ENCODE data around the gene KIAA1217. TPM values are rescaled to one million over a fixed set of nuclear protein-coding genes. Genes with fewer than 3 reads are reported as not detected.

KIAA1217 gene
- polyA plus RNA-seq, 1 of the 3 experiments (the other 2 are of a cell fraction) = 7.2 TPM

DNA sequence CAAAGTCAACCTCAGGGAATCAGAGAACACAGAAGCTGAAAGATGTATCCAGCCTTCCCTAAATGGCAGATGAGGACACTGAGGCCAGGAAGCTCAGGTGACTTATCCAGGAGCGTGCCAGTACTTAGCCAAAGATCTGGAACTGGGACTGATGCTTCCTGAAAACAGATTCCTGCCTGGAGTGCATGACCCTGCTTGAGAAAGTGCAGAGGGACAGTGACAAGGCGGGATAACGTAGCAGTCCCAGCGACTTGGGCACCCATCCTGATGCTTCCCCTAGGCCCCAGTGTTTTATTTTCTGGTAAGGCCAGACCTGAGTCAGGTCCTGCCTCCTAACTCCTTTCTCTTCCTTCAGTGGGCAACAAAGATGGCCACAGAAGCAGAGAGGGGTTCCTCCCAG, 48.6 kb downstream of the KIAA1217 start:
- Histone ChIP-seq H3K27ac (ENCODE audit: low read depth in 2 of 2, low read length in 1 of 2) (peak overlapping the region in 1 of 2 experiments; percentile 92; a peak in 1 of 4 replicates), H3K4me2 (no peak overlapping the region), H3K4me1 (ENCODE audit: control insufficient read depth in 1 of 2, insufficient read depth in 2 of 2, low read depth in 1 of 2, low read length in 1 of 2) (peaks cover 16 to 33% of the 10 kb centered on the region in 2 experiments), H3K9me3 (no peaks in the 10 kb centered on the region), H4K20me1 (ENCODE audit: insufficient read depth) (no peaks in the 10 kb centered on the region), H3K36me3 (replicated peaks in 1 of 2; ENCODE audit: control insufficient read depth in 1 of 2, insufficient read depth in 2 of 2, low read length in 1 of 2) (no peaks in the 10 kb centered on the region), H3K9me2 (no peaks in the 10 kb centered on the region), H3K9ac (no peak overlapping the region), H3K79me2 (ENCODE audit: insufficient read depth) (no peaks in the 10 kb centered on the region), H3K27me3 (ENCODE audit: insufficient read depth) (no peaks in the 10 kb centered on the region), H3K4me3 (ENCODE audit: low read depth in 2 of 2, low read length in 1 of 2) (no peak overlapping the region), H2AFZ (ENCODE audit: low read depth) (no peak overlapping the region), H3F3A (replicated peaks; ENCODE audit: insufficient read depth) (peaks cover 14% of the 10 kb centered on the region)
- POLR2A ChIA-PET = no interaction called here
- WGBS (ENCODE audit: low lambda C conversion rate) = 100% methylated on average over 4 of the region's 4 CpGs
- CTCF ChIA-PET = no interaction called here
- DNase-seq = no peak
- no peak for TF ChIP-seq MXI1 (IDR thresholded peaks at IDR 0.05; ENCODE audit: low read depth, low read length)
- no peak for TF ChIP-seq FOSL2 (IDR thresholded peaks at IDR 0.05; ENCODE audit: borderline replicate concordance, low read depth)
- no peak for TF ChIP-seq CHD2 (IDR thresholded peaks at IDR 0.05; ENCODE audit: low read length, partially characterized antibody)
- TF ChIP-seq ELF1 (IDR thresholded peaks at IDR 0.05) = no peak
- TF ChIP-seq JUND (IDR thresholded peaks at IDR 0.05) = no peak
- TF ChIP-seq MEF2A (IDR thresholded peaks at IDR 0.05; ENCODE audit: borderline replicate concordance, low read depth) = no peak
- TF ChIP-seq, protein P1, sequence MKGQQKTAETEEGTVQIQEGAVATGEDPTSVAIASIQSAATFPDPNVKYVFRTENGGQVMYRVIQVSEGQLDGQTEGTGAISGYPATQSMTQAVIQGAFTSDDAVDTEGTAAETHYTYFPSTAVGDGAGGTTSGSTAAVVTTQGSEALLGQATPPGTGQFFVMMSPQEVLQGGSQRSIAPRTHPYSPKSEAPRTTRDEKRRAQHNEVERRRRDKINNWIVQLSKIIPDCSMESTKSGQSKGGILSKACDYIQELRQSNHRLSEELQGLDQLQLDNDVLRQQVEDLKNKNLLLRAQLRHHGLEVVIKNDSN (IDR thresholded peaks at IDR 0.05; ENCODE audit: borderline replicate concordance, low read depth) = no peak
- TF ChIP-seq, protein P2, sequence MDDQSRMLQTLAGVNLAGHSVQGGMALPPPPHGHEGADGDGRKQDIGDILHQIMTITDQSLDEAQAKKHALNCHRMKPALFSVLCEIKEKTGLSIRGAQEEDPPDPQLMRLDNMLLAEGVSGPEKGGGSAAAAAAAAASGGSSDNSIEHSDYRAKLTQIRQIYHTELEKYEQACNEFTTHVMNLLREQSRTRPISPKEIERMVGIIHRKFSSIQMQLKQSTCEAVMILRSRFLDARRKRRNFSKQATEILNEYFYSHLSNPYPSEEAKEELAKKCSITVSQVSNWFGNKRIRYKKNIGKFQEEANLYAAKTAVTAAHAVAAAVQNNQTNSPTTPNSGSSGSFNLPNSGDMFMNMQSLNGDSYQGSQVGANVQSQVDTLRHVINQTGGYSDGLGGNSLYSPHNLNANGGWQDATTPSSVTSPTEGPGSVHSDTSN (IDR thresholded peaks at IDR 0.05) = no peak
- TF ChIP-seq RXRA (IDR thresholded peaks at IDR 0.05; ENCODE audit: borderline replicate concordance, low read depth) = no peak
- TF ChIP-seq NRF1 (IDR thresholded peaks at IDR 0.05; ENCODE audit: low read depth, low read length) = no peak
- TF ChIP-seq YY1 (IDR thresholded peaks at IDR 0.05; ENCODE audit: low read depth) = no peak
- no peak for TF ChIP-seq GATA2 (CRISPR knock-in tag; IDR thresholded peaks at IDR 0.05)
- TF ChIP-seq SMC3 (IDR thresholded peaks at IDR 0.05; ENCODE audit: low read depth, low read length) = no peak
- TF ChIP-seq, protein P3, sequence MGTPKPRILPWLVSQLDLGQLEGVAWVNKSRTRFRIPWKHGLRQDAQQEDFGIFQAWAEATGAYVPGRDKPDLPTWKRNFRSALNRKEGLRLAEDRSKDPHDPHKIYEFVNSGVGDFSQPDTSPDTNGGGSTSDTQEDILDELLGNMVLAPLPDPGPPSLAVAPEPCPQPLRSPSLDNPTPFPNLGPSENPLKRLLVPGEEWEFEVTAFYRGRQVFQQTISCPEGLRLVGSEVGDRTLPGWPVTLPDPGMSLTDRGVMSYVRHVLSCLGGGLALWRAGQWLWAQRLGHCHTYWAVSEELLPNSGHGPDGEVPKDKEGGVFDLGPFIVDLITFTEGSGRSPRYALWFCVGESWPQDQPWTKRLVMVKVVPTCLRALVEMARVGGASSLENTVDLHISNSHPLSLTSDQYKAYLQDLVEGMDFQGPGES (IDR thresholded peaks at IDR 0.05; ENCODE audit: low read depth, low read length) = no peak
- TF ChIP-seq, protein P4, sequence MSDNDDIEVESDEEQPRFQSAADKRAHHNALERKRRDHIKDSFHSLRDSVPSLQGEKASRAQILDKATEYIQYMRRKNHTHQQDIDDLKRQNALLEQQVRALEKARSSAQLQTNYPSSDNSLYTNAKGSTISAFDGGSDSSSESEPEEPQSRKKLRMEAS (IDR thresholded peaks at IDR 0.05; ENCODE audit: low read depth) = no peak
- no peak for TF ChIP-seq FOXM1 (IDR thresholded peaks at IDR 0.05; ENCODE audit: low read depth)
- no peak for TF ChIP-seq SIN3A (IDR thresholded peaks at IDR 0.05; ENCODE audit: borderline replicate concordance, low read depth, low read length)
